Ascending aorta (tissue), 2 donors: Measurements from ENCODE around the gene SLAIN2. TPM values are rescaled to one million over a fixed set of nuclear protein-coding genes. Genes with fewer than 3 reads are reported as not detected.

Source experiments
- DNase-seq, 2 donors: peaks; one replicate each; pipeline ENCODE4 v3.0.0-alpha.2; 2019; ENCODE audit warnings: low spot score in 2 of 2
- H3K27ac ChIP-seq, 2 donors: fragments of 200-600 bp; sonication (generic); one replicate each; pipeline ENCODE4 v1.5.1; 2016 to 2017; ENCODE audit warnings: mild to moderate bottlenecking in 1 of 2
- H3K27me3 ChIP-seq: fragments of 200-600 bp; sonication (generic); one replicate; pipeline ENCODE4 v1.5.1; 2017
- H3K36me3 ChIP-seq, 2 donors: fragments of 200-600 bp; sonication (generic); one replicate each; pipeline ENCODE4 v1.5.1; 2016
- H3K4me1 ChIP-seq, 2 donors: fragments of 200-600 bp; sonication (generic); one replicate each; pipeline ENCODE4 v1.5.1; 2016 to 2017; ENCODE audit warnings: mild to moderate bottlenecking in 1 of 2
- H3K4me3 ChIP-seq, 2 donors: fragments of 200-600 bp; sonication (generic); one replicate each; pipeline ENCODE4 v1.5.1; 2016 to 2017; ENCODE audit warnings: mild to moderate bottlenecking in 1 of 2
- H3K9me3 ChIP-seq, 2 donors: fragments of 200-600 bp; sonication (generic); one replicate each; pipeline ENCODE4 v1.5.1; 2016
- CTCF ChIP-seq, 3 experiments: fragments of 200-600 bp in 2 of 3; fragments of 450-650 bp in 1 of 3; sonication (generic) in 2 of 3; IDR thresholded peaks; one replicate each; pipeline ENCODE4 v1.5.1; 2016 to 2019; ENCODE audit warnings: antibody characterized with exemption in 3 of 3, mild to moderate bottlenecking in 1 of 3, moderate library complexity in 1 of 3
- intact Hi-C: fragments of 100-400 bp; cut with DNase I; formaldehyde crosslinking; loops from one replicate; pipeline ENCODE4 v1.15.1; 2023
- total RNA-seq: library from RNA; depleted of rRNA; stranded (reverse); fragments of >200 nt; gene quantifications from one replicate; pipeline ENCODE4 v1.1.0, GENCODE V29; 2016

The SLAIN2 gene
- total RNA-seq, 1 donor from 2014 or later = 26.3 TPM

DNA sequence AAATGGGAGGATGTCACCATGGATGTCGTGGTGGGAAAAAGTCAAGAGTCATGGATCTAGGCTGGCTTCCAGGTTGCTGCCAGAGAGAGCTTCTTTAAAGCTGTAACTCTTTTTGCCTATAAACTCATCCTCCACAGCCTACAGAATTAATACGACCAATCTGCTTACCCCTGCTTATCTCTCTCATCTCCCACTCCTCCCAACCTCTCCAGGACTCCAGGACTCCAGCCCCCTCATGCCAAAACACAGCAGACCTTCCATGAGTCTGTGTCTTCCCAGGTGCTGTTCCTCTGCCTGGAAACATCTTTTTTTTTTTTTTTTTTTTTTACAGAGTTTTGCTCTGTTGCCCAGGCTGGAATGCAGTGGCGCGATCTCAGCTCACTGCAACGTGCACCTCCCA is 126.6 kb downstream of the SLAIN2 start:
- no peak overlapping the region for H3K27ac ChIP-seq
- no peak for TF ChIP-seq CTCF (IDR thresholded peaks at IDR 0.05)
- H3K36me3 ChIP-seq = no peaks in the 10 kb centered on the region
- intact Hi-C loops = no loop called here
- no peak for DNase-seq
- no peaks in the 10 kb centered on the region for H3K27me3 ChIP-seq
- H3K4me1 ChIP-seq = no peaks in the 10 kb centered on the region
- no peak overlapping the region for H3K4me3 ChIP-seq
- no peaks in the 10 kb centered on the region for H3K9me3 ChIP-seq

- Histone ChIP-seq H3K9me3 (no peaks in the 10 kb centered on the region), H3K36me3 (no peaks in the 10 kb centered on the region), H3K4me1 (no peaks in the 10 kb centered on the region), H3K27ac (no peak overlapping the region), H3K27me3 (no peaks in the 10 kb centered on the region), H3K4me3 (no peak overlapping the region)
- intact Hi-C loops = no loop called here
- no peak for TF ChIP-seq CTCF (IDR thresholded peaks at IDR 0.05)
- DNase-seq = no peak
Observed at GRCh38 chr4:48470137-48470536, 128.8 kb downstream of the SLAIN2 start.

- Histone ChIP-seq H3K36me3 (no peaks in the 10 kb centered on the region), H3K9me3 (no peaks in the 10 kb centered on the region), H3K4me3 (no peak overlapping the region), H3K27me3 (no peaks in the 10 kb centered on the region), H3K27ac (no peak overlapping the region), H3K4me1 (no peaks in the 10 kb centered on the region)
- intact Hi-C loops = no loop called here
- no peak for TF ChIP-seq CTCF (IDR thresholded peaks at IDR 0.05)
- no peak for DNase-seq
Observed at GRCh38 chr4:48470570-48470969, 129.2 kb downstream of the SLAIN2 start.

DNA sequence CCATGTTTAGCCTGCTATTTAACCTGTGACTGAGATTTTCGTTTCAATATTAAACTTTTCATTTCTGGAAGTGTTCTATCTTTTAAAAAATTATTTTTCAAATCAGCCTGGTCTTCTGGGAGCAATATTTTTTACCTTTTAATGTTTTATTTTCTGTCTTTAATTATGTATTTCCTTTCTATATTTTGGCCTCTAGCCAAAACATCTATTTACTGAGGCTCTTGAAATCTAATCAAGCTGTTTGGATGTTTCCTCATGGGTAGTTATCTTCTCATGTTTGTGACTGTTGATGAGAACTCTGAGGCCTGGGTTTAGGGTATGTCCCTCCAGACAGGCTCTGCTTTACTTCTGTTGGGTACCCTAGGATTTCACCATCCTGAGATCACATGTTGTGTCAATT is 131.5 kb downstream of the SLAIN2 start:
- no peak for TF ChIP-seq CTCF (IDR thresholded peaks at IDR 0.05)
- Histone ChIP-seq H3K27ac (no peak overlapping the region), H3K4me3 (no peak overlapping the region), H3K4me1 (peaks cover 0 to 3% of the 10 kb centered on the region in 2 donors), H3K27me3 (no peaks in the 10 kb centered on the region), H3K9me3 (no peaks in the 10 kb centered on the region), H3K36me3 (no peaks in the 10 kb centered on the region)
- intact Hi-C loops = no loop called here
- DNase-seq = no peak

GRCh38 chr4:48475770-48476169 is 134.4 kb downstream of the SLAIN2 start:
- no peak for TF ChIP-seq CTCF (IDR thresholded peaks at IDR 0.05)
- H3K36me3 ChIP-seq = no peaks in the 10 kb centered on the region
- H3K27me3 ChIP-seq = no peaks in the 10 kb centered on the region
- intact Hi-C loops = no loop called here
- no peak overlapping the region for H3K27ac ChIP-seq
- H3K4me3 ChIP-seq = no peak overlapping the region
- H3K9me3 ChIP-seq = no peaks in the 10 kb centered on the region
- DNase-seq = no peak
- H3K4me1 ChIP-seq = peaks cover 3 to 7% of the 10 kb centered on the region in 2 donors

Other genes starting within 250 kb of the SLAIN2 start
- not detected for gene TXK, start 207.3 kb upstream of the SLAIN2 start, total RNA-seq
- gene TEC, start 71.7 kb upstream of the SLAIN2 start, total RNA-seq = 4.5 TPM
- gene SLC10A4, start 141.8 kb downstream of the SLAIN2 start, total RNA-seq = 0.21 TPM
- 1.4 TPM for gene ZAR1, start 148.7 kb downstream of the SLAIN2 start, total RNA-seq